ENCODE measurements around the gene ZNF77.

DNA sequence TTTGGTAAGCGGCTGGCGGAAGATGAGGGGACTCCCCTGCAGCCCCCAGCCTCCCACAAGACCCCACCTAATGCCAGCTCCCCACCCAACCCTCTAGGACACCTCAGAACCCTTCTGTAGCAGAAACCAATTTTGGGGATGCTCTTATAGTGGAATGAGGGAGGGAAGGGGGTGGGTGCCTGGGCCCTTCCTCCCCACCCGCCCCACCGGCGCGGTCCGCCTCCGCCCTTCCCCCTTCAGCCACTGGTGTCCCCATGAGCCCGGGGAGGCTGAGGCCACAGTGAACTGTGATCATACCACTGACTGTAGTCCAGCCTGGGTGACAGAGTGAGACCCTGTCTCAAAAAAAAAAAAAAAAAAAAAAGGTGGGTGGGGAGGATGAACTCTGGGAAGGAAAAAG, 48.8 kb upstream of the ZNF77 start:
- TF ChIP-seq, protein P1, sequence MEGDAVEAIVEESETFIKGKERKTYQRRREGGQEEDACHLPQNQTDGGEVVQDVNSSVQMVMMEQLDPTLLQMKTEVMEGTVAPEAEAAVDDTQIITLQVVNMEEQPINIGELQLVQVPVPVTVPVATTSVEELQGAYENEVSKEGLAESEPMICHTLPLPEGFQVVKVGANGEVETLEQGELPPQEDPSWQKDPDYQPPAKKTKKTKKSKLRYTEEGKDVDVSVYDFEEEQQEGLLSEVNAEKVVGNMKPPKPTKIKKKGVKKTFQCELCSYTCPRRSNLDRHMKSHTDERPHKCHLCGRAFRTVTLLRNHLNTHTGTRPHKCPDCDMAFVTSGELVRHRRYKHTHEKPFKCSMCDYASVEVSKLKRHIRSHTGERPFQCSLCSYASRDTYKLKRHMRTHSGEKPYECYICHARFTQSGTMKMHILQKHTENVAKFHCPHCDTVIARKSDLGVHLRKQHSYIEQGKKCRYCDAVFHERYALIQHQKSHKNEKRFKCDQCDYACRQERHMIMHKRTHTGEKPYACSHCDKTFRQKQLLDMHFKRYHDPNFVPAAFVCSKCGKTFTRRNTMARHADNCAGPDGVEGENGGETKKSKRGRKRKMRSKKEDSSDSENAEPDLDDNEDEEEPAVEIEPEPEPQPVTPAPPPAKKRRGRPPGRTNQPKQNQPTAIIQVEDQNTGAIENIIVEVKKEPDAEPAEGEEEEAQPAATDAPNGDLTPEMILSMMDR (IDR thresholded peaks at IDR 0.05; ENCODE audit: low read length): no peak
- no peak for TF ChIP-seq EZH2 (IDR thresholded peaks at IDR 0.05; ENCODE audit: borderline replicate concordance, low read length)

Measured in OCI-LY1 (cell line).